Measurements from ENCODE around the gene IL17RC.

- TF ChIP-seq CTCF (IDR thresholded peaks at IDR 0.05), result no peak
- no peak for TF ChIP-seq REST (IDR thresholded peaks at IDR 0.05; ENCODE audit: insufficient read depth in 1 of 2, low read depth in 2 of 2, low read length in 1 of 2)
- no peak for TF ChIP-seq POLR2AphosphoS5 (IDR thresholded peaks at IDR 0.05; ENCODE audit: low read depth, low read length)
- TF ChIP-seq SIN3A (IDR thresholded peaks at IDR 0.05; ENCODE audit: borderline replicate concordance, insufficient read depth, low read depth, low read length), result no peak
These were observed 49.9 kb downstream of the IL17RC start for GRCh38 chr3:9966841-9967240.

Measured in Panc1 (cell line).